Trophoblast cell (in vitro differentiated cells and primary cell): ENCODE measurements around the gene MYO10.

Source experiments
- DNase-seq, 2 donors: peaks; one replicate each; pipeline ENCODE4 v3.0.0-alpha.2; 2016
- H2AFZ ChIP-seq: 2 replicates; pipeline ENCODE4 v1.6.1; 2013; ENCODE audit warnings: low read length, moderate library complexity, mild to moderate bottlenecking; ENCODE audit not compliant: insufficient read depth, poor library complexity
- H2AK5ac ChIP-seq: 2 replicates; pipeline ENCODE4 v1.6.1; 2013; ENCODE audit warnings: mild to moderate bottlenecking, low read length
- H2BK120ac ChIP-seq: 2 replicates; pipeline ENCODE4 v1.6.1; 2013; ENCODE audit warnings: low read length, mild to moderate bottlenecking, moderate library complexity; ENCODE audit not compliant: insufficient read depth, poor library complexity
- H2BK12ac ChIP-seq: 2 replicates; pipeline ENCODE4 v1.6.1; 2013; ENCODE audit warnings: mild to moderate bottlenecking, low read length, moderate library complexity
- H2BK5ac ChIP-seq: 2 replicates; pipeline ENCODE4 v1.6.1; 2013; ENCODE audit warnings: low read length, low read depth, moderate library complexity, mild to moderate bottlenecking; ENCODE audit not compliant: poor library complexity
- H3K14ac ChIP-seq: 2 replicates; pipeline ENCODE4 v1.6.1; 2013; ENCODE audit warnings: mild to moderate bottlenecking, low read length
- H3K18ac ChIP-seq: 2 replicates; pipeline ENCODE4 v1.6.1; 2013; ENCODE audit warnings: mild to moderate bottlenecking, low read length
- H3K23ac ChIP-seq: 2 replicates; pipeline ENCODE4 v1.6.1; 2013; ENCODE audit warnings: low read length
- H3K27ac ChIP-seq: 2 replicates; pipeline ENCODE4 v1.5.1; 2013; ENCODE audit warnings: low read depth, mild to moderate bottlenecking, inconsistent platforms, low read length, moderate library complexity
- H3K27me3 ChIP-seq: 2 replicates; pipeline ENCODE4 v1.6.1; 2013; ENCODE audit warnings: inconsistent platforms, mild to moderate bottlenecking, low read length, moderate library complexity; ENCODE audit not compliant: insufficient read depth
- H3K36me3 ChIP-seq, 2 experiments: 1 replicate in 1 of 2; 2 replicates in 1 of 2; pipeline ENCODE4 v1.6.1; 2013; ENCODE audit warnings: low read length in 2 of 2, mild to moderate bottlenecking in 2 of 2, moderate library complexity in 1 of 2; ENCODE audit not compliant: insufficient read depth in 2 of 2, control insufficient read depth in 1 of 2
- H3K4ac ChIP-seq: 2 replicates; pipeline ENCODE4 v1.6.1; 2013; ENCODE audit warnings: low read depth, mild to moderate bottlenecking, low read length, moderate library complexity
- H3K4me1 ChIP-seq, 2 experiments: 1 replicate in 1 of 2; 2 replicates in 1 of 2; pipeline ENCODE4 v1.6.1; 2013; ENCODE audit warnings: low read length in 2 of 2, mild to moderate bottlenecking in 2 of 2, moderate library complexity in 1 of 2; ENCODE audit not compliant: insufficient read depth in 2 of 2, control insufficient read depth in 1 of 2
- H3K4me2 ChIP-seq: 2 replicates; pipeline ENCODE4 v1.6.1; 2013; ENCODE audit warnings: inconsistent platforms, mild to moderate bottlenecking, low read length, moderate library complexity
- H3K4me3 ChIP-seq: 2 replicates; pipeline ENCODE4 v1.5.1; 2013; ENCODE audit warnings: mild to moderate bottlenecking, low read depth, low read length, inconsistent platforms
- H3K79me1 ChIP-seq: one replicate; pipeline ENCODE4 v1.6.1; 2013; ENCODE audit warnings: low read length
- H3K79me2 ChIP-seq: 2 replicates; pipeline ENCODE4 v1.6.1; 2013; ENCODE audit warnings: low read length, mild to moderate bottlenecking; ENCODE audit not compliant: control insufficient read depth, insufficient read depth, poor library complexity
- H3K9ac ChIP-seq: 2 replicates; pipeline ENCODE4 v1.6.1; 2013; ENCODE audit warnings: mild to moderate bottlenecking, low read length
- H3K9me3 ChIP-seq: 2 replicates; pipeline ENCODE4 v1.6.1; 2013; ENCODE audit warnings: low read depth, mild to moderate bottlenecking, control low read depth, inconsistent platforms, low read length; ENCODE audit not compliant: insufficient read depth
- H4K12ac ChIP-seq: 2 replicates; pipeline ENCODE4 v1.6.1; 2013; ENCODE audit warnings: low read depth, mild to moderate bottlenecking, low read length, moderate library complexity
- H4K8ac ChIP-seq: 2 replicates; pipeline ENCODE4 v1.6.1; 2013; ENCODE audit warnings: low read depth, mild to moderate bottlenecking, low read length, moderate library complexity
- H4K91ac ChIP-seq: one replicate; pipeline ENCODE4 v1.6.1; 2013; ENCODE audit warnings: low read depth, mild to moderate bottlenecking, low read length, moderate library complexity
- WGBS: extraction: QIAGEN DNeasy Blood & Tissue Kit; methylation state at CpG from one replicate; pipeline ENCODE4 v1.1.7; 2013; ENCODE audit warnings: missing lambda C conversion rate; ENCODE audit not compliant: insufficient read length, insufficient coverage; ENCODE audit errors: extremely low coverage; 5-methylcytosine and 5-hydroxymethylcytosine counted together

The MYO10 gene

DNA sequence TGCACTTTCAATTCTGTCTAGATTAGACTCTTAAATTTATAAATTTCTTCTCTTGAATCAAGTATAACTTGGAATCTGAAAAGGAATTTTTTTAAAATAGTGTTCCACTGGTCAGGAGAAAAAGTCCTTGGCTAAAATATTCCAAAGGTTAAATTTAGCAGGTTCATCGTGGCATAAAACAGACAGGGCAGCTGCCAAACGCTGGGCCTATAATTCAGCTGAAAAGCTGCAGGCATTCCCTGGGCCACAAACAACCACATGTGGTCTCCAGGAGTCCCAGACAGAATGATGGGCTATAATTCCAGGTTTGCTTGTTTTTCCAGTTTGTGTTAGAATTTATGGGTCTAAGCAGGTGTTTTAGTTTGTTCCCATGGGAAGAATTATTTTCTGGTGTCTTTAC is 248.2 kb downstream of the MYO10 start:
- Histone ChIP-seq H3K9ac (no peak overlapping the region), H3K9me3 (no peaks in the 10 kb centered on the region), H2AK5ac (no peak overlapping the region), H3K4me3 (no peak overlapping the region), H3K4ac (no peak overlapping the region), H4K12ac (no peak overlapping the region), H3K4me2 (no peak overlapping the region), H3K79me2 (no peaks in the 10 kb centered on the region), H3K14ac (no peak overlapping the region), H4K8ac (no peak overlapping the region), H3K27ac (no peak overlapping the region), H2AFZ (no peak overlapping the region), H3K79me1 (no peaks in the 10 kb centered on the region), H3K36me3 (peaks cover 23 to 26% of the 10 kb centered on the region in 2 experiments), H2BK120ac (no peak overlapping the region), H2BK5ac (no peak overlapping the region), H3K4me1 (no peaks in the 10 kb centered on the region), H3K27me3 (no peaks in the 10 kb centered on the region), H2BK12ac (no peak overlapping the region), H4K91ac (no peak overlapping the region), H3K23ac (no peak overlapping the region), H3K18ac (no peak overlapping the region)
- DNase-seq: no peak
- WGBS: no CpG with 5 or more reads among the region's 2 CpGs

DNA sequence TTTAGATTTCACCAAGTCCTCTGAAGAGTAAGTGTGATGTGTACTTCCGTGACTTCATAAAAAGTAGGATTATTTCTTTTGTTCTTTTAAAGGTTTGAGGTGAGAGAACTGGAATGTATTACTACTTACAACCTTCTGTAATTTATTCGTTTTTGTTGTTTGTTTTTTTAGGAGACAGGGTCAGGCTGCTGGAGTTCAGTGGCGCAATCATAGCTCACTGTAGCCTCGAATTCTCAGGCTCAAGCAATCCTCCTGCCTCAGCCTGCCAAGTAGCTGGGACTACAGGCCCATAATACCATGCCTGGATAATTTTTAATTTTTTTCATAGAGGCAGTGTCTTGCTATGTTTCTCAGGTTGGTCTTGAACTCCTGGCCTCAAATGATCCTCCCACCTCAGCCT is 251.0 kb downstream of the MYO10 start:
- Histone ChIP-seq H3K4me2 (no peak overlapping the region), H3K23ac (no peak overlapping the region), H2BK12ac (no peak overlapping the region), H3K4ac (no peak overlapping the region), H2AK5ac (no peak overlapping the region), H3K4me3 (no peak overlapping the region), H3K9ac (no peak overlapping the region), H3K27ac (no peak overlapping the region), H3K36me3 (peaks cover 22 to 38% of the 10 kb centered on the region in 2 experiments), H3K9me3 (no peaks in the 10 kb centered on the region), H4K12ac (no peak overlapping the region), H4K91ac (no peak overlapping the region), H2BK120ac (no peak overlapping the region), H2BK5ac (no peak overlapping the region), H3K14ac (no peak overlapping the region), H3K18ac (no peak overlapping the region), H3K27me3 (no peaks in the 10 kb centered on the region), H4K8ac (no peak overlapping the region), H3K79me2 (no peaks in the 10 kb centered on the region), H2AFZ (no peak overlapping the region), H3K79me1 (no peaks in the 10 kb centered on the region), H3K4me1 (no peaks in the 10 kb centered on the region)
- WGBS: no CpG with 5 or more reads among the region's 4 CpGs
- no peak for DNase-seq

DNA sequence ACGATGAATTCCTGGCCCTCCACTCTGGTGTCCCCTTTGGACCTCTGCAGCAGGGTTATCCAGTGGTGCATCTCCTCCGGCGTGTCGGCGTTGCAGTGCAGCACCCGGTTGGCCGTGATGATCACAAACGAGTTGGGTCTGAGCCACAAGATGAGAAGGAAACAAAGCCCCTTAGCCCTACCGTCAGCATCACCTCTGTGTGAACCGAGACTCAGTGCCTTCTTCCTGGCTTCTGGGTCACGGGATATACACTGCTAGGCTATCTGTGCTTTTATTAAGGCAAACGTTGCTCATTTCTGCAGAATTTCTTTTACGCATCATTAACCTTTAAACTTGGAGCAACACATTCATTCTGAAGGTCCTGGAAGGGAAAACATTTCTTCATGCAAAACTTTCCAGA is 254.2 kb downstream of the MYO10 start:
- no CpG with 5 or more reads among the region's 13 CpGs for WGBS
- no peak for DNase-seq
- H2BK5ac ChIP-seq: no peak overlapping the region
- no peak overlapping the region for H2AK5ac ChIP-seq
- H3K4me2 ChIP-seq: no peak overlapping the region
- H3K79me1 ChIP-seq: no peaks in the 10 kb centered on the region
- H2BK120ac ChIP-seq: no peak overlapping the region
- peaks cover 26 to 43% of the 10 kb centered on the region in 2 experiments for H3K36me3 ChIP-seq
- H3K18ac ChIP-seq: no peak overlapping the region
- H3K27ac ChIP-seq: no peak overlapping the region
- no peak overlapping the region for H3K4ac ChIP-seq
- no peak overlapping the region for H4K91ac ChIP-seq
- H3K27me3 ChIP-seq: no peaks in the 10 kb centered on the region
- no peaks in the 10 kb centered on the region for H3K4me1 ChIP-seq
- no peak overlapping the region for H2BK12ac ChIP-seq
- H3K14ac ChIP-seq: no peak overlapping the region
- no peaks in the 10 kb centered on the region for H3K9me3 ChIP-seq
- H3K79me2 ChIP-seq: no peaks in the 10 kb centered on the region
- no peak overlapping the region for H3K23ac ChIP-seq
- H3K9ac ChIP-seq: no peak overlapping the region
- no peak overlapping the region for H3K4me3 ChIP-seq
- no peak overlapping the region for H2AFZ ChIP-seq
- H4K12ac ChIP-seq: no peak overlapping the region
- no peak overlapping the region for H4K8ac ChIP-seq

DNA sequence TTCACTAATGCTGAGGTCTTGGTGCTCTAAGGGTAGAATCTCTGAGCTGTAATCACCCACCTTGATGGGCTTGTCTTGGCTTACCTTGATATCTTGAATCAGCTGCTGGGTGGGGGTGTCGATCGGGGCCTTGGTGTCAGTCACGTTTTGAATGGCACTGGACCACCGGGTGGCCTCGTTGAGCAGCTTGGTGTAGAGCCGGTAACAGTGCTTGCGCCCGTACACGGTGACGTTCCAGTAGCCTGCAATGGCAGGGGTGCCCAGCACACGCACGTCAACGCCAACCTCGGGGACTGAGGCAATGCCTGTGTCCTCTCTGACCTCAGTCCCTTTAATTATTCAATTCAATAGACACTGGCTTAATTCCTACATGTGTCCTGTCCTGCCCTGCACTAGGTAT is 256.2 kb downstream of the MYO10 start:
- Histone ChIP-seq H3K79me1 (no peaks in the 10 kb centered on the region), H4K12ac (no peak overlapping the region), H3K9ac (no peak overlapping the region), H3K18ac (no peak overlapping the region), H3K23ac (no peak overlapping the region), H3K36me3 (peaks cover 31 to 50% of the 10 kb centered on the region in 2 experiments), H3K79me2 (no peaks in the 10 kb centered on the region), H3K9me3 (no peaks in the 10 kb centered on the region), H3K4ac (no peak overlapping the region), H3K4me2 (no peak overlapping the region), H2AK5ac (no peak overlapping the region), H2BK12ac (no peak overlapping the region), H3K14ac (no peak overlapping the region), H3K4me3 (no peak overlapping the region), H2BK120ac (no peak overlapping the region), H2AFZ (no peak overlapping the region), H4K91ac (no peak overlapping the region), H3K27ac (no peak overlapping the region), H2BK5ac (no peak overlapping the region), H4K8ac (no peak overlapping the region), H3K4me1 (no peaks in the 10 kb centered on the region), H3K27me3 (no peaks in the 10 kb centered on the region)
- DNase-seq: no peak
- no CpG with 5 or more reads among the region's 14 CpGs for WGBS
